ENCODE data around the gene PTGFRN. TPM values are rescaled to one million over a fixed set of nuclear protein-coding genes. Genes with fewer than 3 reads are reported as not detected.

The PTGFRN gene
- total RNA-seq, 4 donors from 2014 or later: 40.6 to 68.7 (median 56.0) TPM

DNA sequence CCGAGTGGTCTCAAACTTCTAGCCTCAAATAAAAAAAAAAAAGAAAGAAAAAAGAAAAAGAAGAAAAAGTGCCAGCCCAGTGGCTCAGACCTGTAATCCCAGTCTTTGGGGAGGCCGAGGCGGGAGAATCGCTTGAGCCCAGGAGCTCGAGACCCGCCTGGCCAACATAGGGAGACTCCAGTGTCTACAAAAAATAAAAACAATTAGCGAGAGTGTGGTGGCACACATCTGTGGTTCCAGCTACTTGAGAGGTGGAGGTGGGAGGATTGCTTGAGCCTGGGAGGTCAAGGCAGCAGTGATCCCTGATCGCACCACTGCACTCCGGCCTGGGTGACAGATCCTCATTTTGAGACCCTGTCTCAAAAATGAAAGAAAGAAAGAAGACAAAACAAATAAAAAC, 1.4 kb upstream of the PTGFRN start:
- H3K36me3 ChIP-seq: no peaks in the 10 kb centered on the region
- 93 to 97% methylated on average over 6 to 9 of the region's 9 CpGs for WGBS, 2 donors
- no peak for DNase-seq
- no peak overlapping the region for H3K4me3 ChIP-seq
- peaks cover 15 to 52% (median 29%) of the 10 kb centered on the region in 3 donors for H3K4me1 ChIP-seq
- no peak overlapping the region for H3K27ac ChIP-seq
- no peak for TF ChIP-seq POLR2A (IDR thresholded peaks at IDR 0.05)
- TF ChIP-seq, protein P1, sequence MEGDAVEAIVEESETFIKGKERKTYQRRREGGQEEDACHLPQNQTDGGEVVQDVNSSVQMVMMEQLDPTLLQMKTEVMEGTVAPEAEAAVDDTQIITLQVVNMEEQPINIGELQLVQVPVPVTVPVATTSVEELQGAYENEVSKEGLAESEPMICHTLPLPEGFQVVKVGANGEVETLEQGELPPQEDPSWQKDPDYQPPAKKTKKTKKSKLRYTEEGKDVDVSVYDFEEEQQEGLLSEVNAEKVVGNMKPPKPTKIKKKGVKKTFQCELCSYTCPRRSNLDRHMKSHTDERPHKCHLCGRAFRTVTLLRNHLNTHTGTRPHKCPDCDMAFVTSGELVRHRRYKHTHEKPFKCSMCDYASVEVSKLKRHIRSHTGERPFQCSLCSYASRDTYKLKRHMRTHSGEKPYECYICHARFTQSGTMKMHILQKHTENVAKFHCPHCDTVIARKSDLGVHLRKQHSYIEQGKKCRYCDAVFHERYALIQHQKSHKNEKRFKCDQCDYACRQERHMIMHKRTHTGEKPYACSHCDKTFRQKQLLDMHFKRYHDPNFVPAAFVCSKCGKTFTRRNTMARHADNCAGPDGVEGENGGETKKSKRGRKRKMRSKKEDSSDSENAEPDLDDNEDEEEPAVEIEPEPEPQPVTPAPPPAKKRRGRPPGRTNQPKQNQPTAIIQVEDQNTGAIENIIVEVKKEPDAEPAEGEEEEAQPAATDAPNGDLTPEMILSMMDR (IDR thresholded peaks at IDR 0.05): no peak
- intact Hi-C loops (cut with DNase I): no loop called here
- no peaks in the 10 kb centered on the region for H3K27me3 ChIP-seq
- H3K9me3 ChIP-seq: no peaks in the 10 kb centered on the region

GRCh38 chr1:116908820-116909511, 750 bp upstream of the PTGFRN start:
- peaks cover 18 to 59% (median 29%) of the 10 kb centered on the region in 3 donors for H3K4me1 ChIP-seq
- DNase-seq: no peak
- 64 to 67% methylated on average over 12 to 13 of the region's 13 CpGs for WGBS, 2 donors
- TF ChIP-seq, protein P1 (IDR thresholded peaks at IDR 0.05): no peak
- no peak for TF ChIP-seq POLR2A (IDR thresholded peaks at IDR 0.05)
- no peaks in the 10 kb centered on the region for H3K36me3 ChIP-seq
- peak overlapping the region; percentile 93 to 95 (median 93) for H3K27ac ChIP-seq
- intact Hi-C loops (cut with DNase I): no loop called here
- no peaks in the 10 kb centered on the region for H3K27me3 ChIP-seq
- peak overlapping the region; percentile 83 to 84 (median 83) for H3K4me3 ChIP-seq
- H3K9me3 ChIP-seq: no peaks in the 10 kb centered on the region

GRCh38 chr1:116910379-116911187, 867 bp downstream of the PTGFRN start:
- Histone ChIP-seq H3K4me3 (peak overlapping the region; percentile 83 to 84 (median 83)), H3K27me3 (no peaks in the 10 kb centered on the region), H3K4me1 (peaks cover 18 to 75% (median 42%) of the 10 kb centered on the region in 3 donors), H3K27ac (peak overlapping the region; percentile 93 to 95 (median 93)), H3K9me3 (no peaks in the 10 kb centered on the region), H3K36me3 (no peaks in the 10 kb centered on the region)
- intact Hi-C loops (cut with DNase I): no loop called here
- 3 to 16% methylated on average over 10 to 15 of the region's 64 CpGs for WGBS, 2 donors
- TF ChIP-seq, protein P1 (IDR thresholded peaks at IDR 0.05): no peak
- no peak for TF ChIP-seq POLR2A (IDR thresholded peaks at IDR 0.05)
- DNase-seq: no peak

GRCh38 chr1:116911188-116911553, 1.5 kb downstream of the PTGFRN start:
- H3K27ac ChIP-seq: peak overlapping the region; percentile 93 to 95 (median 93)
- H3K27me3 ChIP-seq: no peaks in the 10 kb centered on the region
- H3K36me3 ChIP-seq: no peaks in the 10 kb centered on the region
- H3K4me1 ChIP-seq: peaks cover 24 to 81% (median 48%) of the 10 kb centered on the region in 3 donors
- H3K4me3 ChIP-seq: peak overlapping the region; percentile 83 to 84 (median 83)
- H3K9me3 ChIP-seq: no peaks in the 10 kb centered on the region
- intact Hi-C loops (cut with DNase I): no loop called here
- 46 to 54% methylated on average over 5 to 6 of the region's 6 CpGs for WGBS, 2 donors
- DNase-seq: no peak
- no peak for TF ChIP-seq POLR2A (IDR thresholded peaks at IDR 0.05)
- TF ChIP-seq, protein P1 (IDR thresholded peaks at IDR 0.05): no peak

All from esophagus squamous epithelium (tissue), 5 donors.